Fibroblast of lung (primary cell): Measurements from ENCODE around the gene RPS21. TPM values are rescaled to one million over a fixed set of nuclear protein-coding genes. Genes with fewer than 3 reads are reported as not detected.

Source experiments
- DNase-seq, 2 donors: peaks; one replicate each; pipeline versions ENCODE4 v3.0.0 to v3.0.0-alpha.2; 2010; ENCODE audit warnings: low read depth in 2 of 2
- H2AFZ ChIP-seq: 2 replicates; pipeline ENCODE4 v1.5.1; 2012; ENCODE audit warnings: low read length, control low read depth, inconsistent platforms
- H3K27ac ChIP-seq: 2 replicates; pipeline ENCODE4 v1.5.1; 2011; ENCODE audit warnings: low read length, control low read depth; ENCODE audit not compliant: insufficient read depth
- H3K27me3 ChIP-seq: 2 replicates; pipeline ENCODE4 v1.5.1; 2011; ENCODE audit warnings: mild to moderate bottlenecking, low read length; ENCODE audit not compliant: control insufficient read depth, insufficient read depth
- H3K36me3 ChIP-seq: 2 replicates; pipeline ENCODE4 v1.5.1; 2011; ENCODE audit warnings: low read length; ENCODE audit not compliant: control insufficient read depth, insufficient read depth
- H3K4me1 ChIP-seq: 2 replicates; pipeline ENCODE4 v1.5.1; 2011; ENCODE audit warnings: low read length; ENCODE audit not compliant: control insufficient read depth, insufficient read depth; ENCODE audit errors: extremely low read depth
- H3K4me2 ChIP-seq: 2 replicates; pipeline ENCODE4 v1.5.1; 2011; ENCODE audit warnings: low read length, control low read depth; ENCODE audit not compliant: insufficient read depth; ENCODE audit errors: extremely low read depth
- H3K4me3 ChIP-seq, 4 experiments: fragments of 200-600 bp in 1 of 4; sonication (generic) in 1 of 4; replicated peaks in 1 of 4; 2 replicates each; pipeline ENCODE4 v1.5.1; 2011 to 2016; ENCODE audit warnings: low read length in 4 of 4, low read depth in 3 of 4, mild to moderate bottlenecking in 3 of 4, control low read depth in 2 of 4, inconsistent platforms in 1 of 4, mixed read lengths in 1 of 4; ENCODE audit not compliant: insufficient read depth in 1 of 4; ENCODE audit errors: control extremely low read depth in 1 of 4
- H3K79me2 ChIP-seq: 2 replicates; pipeline ENCODE4 v1.5.1; 2012; ENCODE audit warnings: mild to moderate bottlenecking, low read length, inconsistent platforms; ENCODE audit not compliant: control insufficient read depth, insufficient read depth
- H3K9ac ChIP-seq: 2 replicates; pipeline ENCODE4 v1.5.1; 2011; ENCODE audit warnings: mild to moderate bottlenecking, low read length, control low read depth; ENCODE audit not compliant: insufficient read depth
- H3K9me3 ChIP-seq: 2 replicates; pipeline ENCODE4 v1.5.1; 2012; ENCODE audit warnings: low read depth, low read length; ENCODE audit not compliant: control insufficient read depth, insufficient read depth
- H4K20me1 ChIP-seq: 2 replicates; pipeline ENCODE4 v1.5.1; 2011; ENCODE audit warnings: low read length; ENCODE audit not compliant: control insufficient read depth, insufficient read depth; ENCODE audit errors: extremely low read depth
- EZH2 ChIP-seq: IDR thresholded peaks from 2 replicates; pipeline ENCODE4 v1.5.1; 2012; ENCODE audit warnings: low read length, control low read depth, mild to moderate bottlenecking; ENCODE audit errors: missing control alignments
- polyA plus RNA-seq, 2 donors: library from polyadenylated mRNA; depleted of rRNA in 1 of 2; stranded (reverse) in 1 of 2; unstranded in 1 of 2; fragments of >200 nt; gene quantifications; 2 replicates each; pipeline ENCODE4 v1.2.1, GENCODE V29; 2011 to 2012; ENCODE audit warnings: missing spikeins in 1 of 2
- total RNA-seq: library from RNA; depleted of rRNA; stranded (reverse); fragments of >200 nt; gene quantifications from 2 replicates; pipeline ENCODE4 v1.2.1, GENCODE V29; 2014
- TF ChIP-seq, protein P1 (sequence below), 2 donors: IDR thresholded peaks in 1 of 2; conservative IDR thresholded peaks in 1 of 2; 1 replicate in 1 of 2; 2 replicates in 1 of 2; pipeline ENCODE4 v1.5.1; 2011 to 2012; ENCODE audit warnings: low read length in 2 of 2, control low read depth in 1 of 2, inconsistent platforms in 1 of 2, low read depth in 1 of 2, mild to moderate bottlenecking in 1 of 2

Gene RPS21
- total and polyA plus RNA-seq, 2 donors (not counting 1 experiment from before 2014, with no cell fraction given), result 867 to 2,081 TPM

DNA sequence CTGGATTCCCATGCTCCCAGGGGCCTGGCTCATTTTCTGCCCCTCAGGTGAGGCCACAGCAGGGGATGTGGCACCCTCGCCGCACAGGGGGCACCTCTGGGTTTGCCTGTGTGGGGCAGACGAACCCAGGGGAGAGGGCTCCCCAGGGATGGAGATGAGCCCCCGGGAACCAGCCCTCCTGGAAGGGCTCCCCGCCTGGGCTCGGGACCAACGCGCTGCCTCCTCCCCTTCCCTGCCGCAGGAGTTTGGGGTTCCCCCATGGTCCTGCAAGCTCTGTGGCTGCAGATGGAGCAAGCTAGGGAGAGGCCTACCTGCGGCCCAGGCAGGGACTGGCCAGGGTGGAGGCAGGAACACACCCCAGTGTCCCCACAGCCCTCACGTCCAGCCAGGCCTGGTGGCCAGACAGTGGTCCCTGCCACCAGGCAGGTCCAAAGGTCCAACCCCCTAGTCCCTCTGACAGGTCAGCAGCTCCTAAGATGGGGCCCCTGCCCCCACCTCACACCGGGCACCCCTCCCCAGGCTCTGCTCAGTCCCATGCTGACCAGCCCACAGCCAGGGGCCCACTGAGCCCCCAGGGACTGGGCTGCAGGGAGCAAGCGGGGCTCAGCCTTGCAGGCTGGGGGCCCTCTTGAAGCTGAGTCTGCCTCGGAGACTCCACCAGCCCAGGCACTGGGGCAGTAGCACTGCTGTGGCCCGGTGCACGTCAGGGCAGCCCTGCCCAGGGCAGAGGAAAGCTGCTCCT lies 33.4 kb upstream of the RPS21 start:
- Histone ChIP-seq H3K4me3 (no peak overlapping the region), H3K27me3 (no peaks in the 10 kb centered on the region), H3K9ac (no peak overlapping the region), H3K27ac (no peak overlapping the region), H3K79me2 (peaks cover 4% of the 10 kb centered on the region), H3K36me3 (peaks cover 9% of the 10 kb centered on the region), H4K20me1 (no peaks in the 10 kb centered on the region), H2AFZ (no peak overlapping the region), H3K9me3 (no peaks in the 10 kb centered on the region), H3K4me2 (no peak overlapping the region), H3K4me1 (peaks cover 33% of the 10 kb centered on the region)
- no peak for DNase-seq
- no peak for TF ChIP-seq EZH2
- TF ChIP-seq, protein P1, sequence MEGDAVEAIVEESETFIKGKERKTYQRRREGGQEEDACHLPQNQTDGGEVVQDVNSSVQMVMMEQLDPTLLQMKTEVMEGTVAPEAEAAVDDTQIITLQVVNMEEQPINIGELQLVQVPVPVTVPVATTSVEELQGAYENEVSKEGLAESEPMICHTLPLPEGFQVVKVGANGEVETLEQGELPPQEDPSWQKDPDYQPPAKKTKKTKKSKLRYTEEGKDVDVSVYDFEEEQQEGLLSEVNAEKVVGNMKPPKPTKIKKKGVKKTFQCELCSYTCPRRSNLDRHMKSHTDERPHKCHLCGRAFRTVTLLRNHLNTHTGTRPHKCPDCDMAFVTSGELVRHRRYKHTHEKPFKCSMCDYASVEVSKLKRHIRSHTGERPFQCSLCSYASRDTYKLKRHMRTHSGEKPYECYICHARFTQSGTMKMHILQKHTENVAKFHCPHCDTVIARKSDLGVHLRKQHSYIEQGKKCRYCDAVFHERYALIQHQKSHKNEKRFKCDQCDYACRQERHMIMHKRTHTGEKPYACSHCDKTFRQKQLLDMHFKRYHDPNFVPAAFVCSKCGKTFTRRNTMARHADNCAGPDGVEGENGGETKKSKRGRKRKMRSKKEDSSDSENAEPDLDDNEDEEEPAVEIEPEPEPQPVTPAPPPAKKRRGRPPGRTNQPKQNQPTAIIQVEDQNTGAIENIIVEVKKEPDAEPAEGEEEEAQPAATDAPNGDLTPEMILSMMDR (conservative IDR thresholded peaks at IDR 0.05 in 1 of 2, IDR thresholded peaks at IDR 0.05 in 1 of 2; ENCODE audit: low read depth in 1 of 2, low read length in 2 of 2), result no peak

DNA sequence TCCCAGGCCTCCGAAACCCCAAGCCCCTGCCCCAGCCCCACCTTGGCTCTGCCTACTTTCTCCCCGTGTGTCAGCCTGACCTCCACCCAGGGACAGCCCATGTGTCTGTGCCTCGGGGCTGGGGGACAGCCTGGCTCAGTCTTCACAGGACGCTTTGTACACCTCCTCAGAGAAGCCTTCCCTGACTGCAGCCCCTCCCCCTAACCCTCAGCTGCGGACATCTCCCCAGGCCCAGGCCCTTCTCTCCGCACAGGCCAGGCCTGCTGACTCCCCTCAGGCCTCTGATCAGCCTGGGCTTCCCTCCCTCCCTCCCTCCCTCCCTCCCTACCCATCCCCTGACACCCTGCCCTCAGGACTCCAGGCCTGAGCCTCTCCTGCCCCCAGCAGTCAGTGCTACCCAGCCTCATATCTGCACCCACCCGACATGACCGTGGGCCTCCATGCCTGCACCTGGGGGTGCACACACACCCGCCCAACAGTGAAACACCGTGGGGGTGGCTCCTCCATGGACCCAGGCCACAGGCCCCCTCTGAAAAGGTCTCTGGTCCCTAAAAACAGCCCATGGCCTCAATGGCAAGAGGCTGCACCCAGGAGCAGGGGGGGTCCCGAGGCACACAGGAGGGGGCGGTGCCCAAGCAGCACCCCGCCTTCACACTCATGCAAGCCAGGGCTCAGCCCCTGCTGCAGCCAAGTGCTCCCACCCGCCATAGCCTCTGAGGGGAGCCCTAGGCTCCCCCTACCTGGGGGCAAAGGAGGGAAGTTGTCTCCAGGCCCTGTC lies 32.7 kb upstream of the RPS21 start:
- H3K9me3 ChIP-seq, result no peaks in the 10 kb centered on the region
- no peaks in the 10 kb centered on the region for H4K20me1 ChIP-seq
- no peak for DNase-seq
- H3K27ac ChIP-seq, result no peak overlapping the region
- H3K9ac ChIP-seq, result no peak overlapping the region
- TF ChIP-seq, protein P1 (conservative IDR thresholded peaks at IDR 0.05 in 1 of 2, IDR thresholded peaks at IDR 0.05 in 1 of 2; ENCODE audit: low read depth in 1 of 2, low read length in 2 of 2), result no peak
- TF ChIP-seq EZH2, result no peak
- H3K79me2 ChIP-seq, result peaks cover 4% of the 10 kb centered on the region
- peaks cover 9% of the 10 kb centered on the region for H3K36me3 ChIP-seq
- H3K4me3 ChIP-seq, result no peak overlapping the region
- no peaks in the 10 kb centered on the region for H3K27me3 ChIP-seq
- no peak overlapping the region for H2AFZ ChIP-seq
- peaks cover 39% of the 10 kb centered on the region for H3K4me1 ChIP-seq
- no peak overlapping the region for H3K4me2 ChIP-seq

DNA sequence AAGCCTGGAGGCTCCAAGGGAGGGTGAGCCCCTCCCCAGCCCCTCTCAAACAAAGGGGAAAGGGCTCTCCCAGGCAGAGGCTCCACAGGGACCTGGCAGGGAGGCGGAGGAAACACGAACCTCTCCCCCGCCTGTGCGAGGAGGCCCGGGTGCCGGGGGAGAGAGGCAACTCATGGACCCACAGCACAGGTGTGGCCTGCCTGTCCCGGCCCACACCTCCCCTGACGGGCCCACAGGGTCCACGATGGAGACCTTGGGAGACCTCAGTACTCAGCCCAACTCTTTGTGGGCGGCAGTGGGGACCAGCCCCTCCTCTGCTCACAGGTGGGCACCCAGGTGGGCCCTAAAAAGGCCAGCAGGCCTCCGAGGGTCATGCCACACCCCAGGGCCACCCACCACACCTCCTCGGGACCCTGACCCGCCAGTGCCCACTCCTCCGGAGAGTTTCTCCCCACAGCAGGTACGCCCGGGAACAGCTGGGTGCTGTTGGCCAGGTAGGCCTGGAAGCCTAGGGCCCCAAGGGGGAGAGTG lies 32.0 kb upstream of the RPS21 start:
- Histone ChIP-seq H3K9me3 (no peaks in the 10 kb centered on the region), H3K9ac (no peak overlapping the region), H4K20me1 (no peaks in the 10 kb centered on the region), H3K4me1 (peaks cover 39% of the 10 kb centered on the region), H3K4me2 (no peak overlapping the region), H3K4me3 (no peak overlapping the region), H3K27me3 (no peaks in the 10 kb centered on the region), H3K27ac (no peak overlapping the region), H3K79me2 (peaks cover 4% of the 10 kb centered on the region), H3K36me3 (peaks cover 7% of the 10 kb centered on the region), H2AFZ (no peak overlapping the region)
- DNase-seq, result no peak
- TF ChIP-seq, protein P1 (conservative IDR thresholded peaks at IDR 0.05 in 1 of 2, IDR thresholded peaks at IDR 0.05 in 1 of 2; ENCODE audit: low read depth in 1 of 2, low read length in 2 of 2), result no peak
- no peak for TF ChIP-seq EZH2
